ENCODE data around the gene REC8.
"Not testable (repeated sequence)": the region's sequence is repeated elsewhere in the genome, so short reads cannot be mapped to it uniquely, and the experiment has no call there.

Gene REC8

GRCh38 chr14:24211311-24211710 lies 39.4 kb downstream of the REC8 start:
- DNase-seq (ENCODE audit: low read depth): no peak
- H3K4me3 ChIP-seq (ENCODE audit: low read length): no peak overlapping the region
- TF ChIP-seq CTCF (conservative IDR thresholded peaks at IDR 0.05; ENCODE audit: low read length): no peak

GRCh38 chr14:24212924-24213865 lies 41.3 kb downstream of the REC8 start, which contains the start of gene CHMP4A:
CHMP4A (minus strand) TSS chr14:24213488; CDS start chr14:24213439, 49 bp downstream.
- peak; percentile 19; the same call in 1 of the 2 replicates for TF ChIP-seq CTCF (conservative IDR thresholded peaks at IDR 0.05; ENCODE audit: low read length)
- DNase-seq (ENCODE audit: low read depth): peak; percentile 98
- H3K4me3 ChIP-seq (ENCODE audit: low read length): peak within 1 kb of the TSS; percentile 88

DNA sequence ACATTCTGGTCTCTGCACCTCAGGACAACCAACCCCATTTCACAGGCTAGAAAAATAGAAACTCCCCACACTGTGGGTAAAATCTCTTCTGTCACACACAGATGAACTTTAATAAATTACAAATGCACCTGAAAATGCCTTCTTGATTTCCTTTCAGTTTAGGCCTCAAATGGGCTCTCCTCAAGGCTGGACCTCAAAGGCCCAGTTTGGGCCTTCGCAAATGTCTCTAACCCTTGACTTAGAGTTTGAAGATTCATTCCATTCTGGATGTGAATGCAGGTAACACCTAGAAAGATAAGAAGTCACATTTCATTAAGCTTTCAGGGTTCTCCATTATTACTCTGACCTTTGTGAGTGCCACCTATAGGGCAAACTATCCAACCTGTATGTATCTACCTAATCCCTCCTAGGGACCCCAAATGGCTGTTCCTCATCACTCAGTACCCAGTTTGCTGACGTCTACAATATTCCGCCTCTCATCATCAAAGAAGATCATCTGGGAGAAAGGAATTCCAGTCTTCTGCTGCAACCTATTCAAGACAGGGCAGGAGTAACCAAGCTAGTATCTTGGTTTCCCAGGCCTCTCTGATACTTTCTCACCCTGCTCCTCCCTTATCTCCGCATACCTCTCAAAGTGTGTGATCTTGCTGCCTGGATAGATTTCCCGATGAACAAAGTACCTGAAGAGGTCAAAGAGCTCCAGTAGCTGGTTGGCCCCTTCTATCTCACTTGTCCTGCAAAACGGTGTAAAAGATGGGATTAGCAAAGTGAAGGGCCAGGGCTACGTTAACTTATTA lies 42.2 kb downstream of the REC8 start:
- no peak for TF ChIP-seq CTCF (conservative IDR thresholded peaks at IDR 0.05; ENCODE audit: low read length)
- DNase-seq (ENCODE audit: low read depth): no peak
- peak overlapping the region; percentile 88 for H3K4me3 ChIP-seq (ENCODE audit: low read length)

DNA sequence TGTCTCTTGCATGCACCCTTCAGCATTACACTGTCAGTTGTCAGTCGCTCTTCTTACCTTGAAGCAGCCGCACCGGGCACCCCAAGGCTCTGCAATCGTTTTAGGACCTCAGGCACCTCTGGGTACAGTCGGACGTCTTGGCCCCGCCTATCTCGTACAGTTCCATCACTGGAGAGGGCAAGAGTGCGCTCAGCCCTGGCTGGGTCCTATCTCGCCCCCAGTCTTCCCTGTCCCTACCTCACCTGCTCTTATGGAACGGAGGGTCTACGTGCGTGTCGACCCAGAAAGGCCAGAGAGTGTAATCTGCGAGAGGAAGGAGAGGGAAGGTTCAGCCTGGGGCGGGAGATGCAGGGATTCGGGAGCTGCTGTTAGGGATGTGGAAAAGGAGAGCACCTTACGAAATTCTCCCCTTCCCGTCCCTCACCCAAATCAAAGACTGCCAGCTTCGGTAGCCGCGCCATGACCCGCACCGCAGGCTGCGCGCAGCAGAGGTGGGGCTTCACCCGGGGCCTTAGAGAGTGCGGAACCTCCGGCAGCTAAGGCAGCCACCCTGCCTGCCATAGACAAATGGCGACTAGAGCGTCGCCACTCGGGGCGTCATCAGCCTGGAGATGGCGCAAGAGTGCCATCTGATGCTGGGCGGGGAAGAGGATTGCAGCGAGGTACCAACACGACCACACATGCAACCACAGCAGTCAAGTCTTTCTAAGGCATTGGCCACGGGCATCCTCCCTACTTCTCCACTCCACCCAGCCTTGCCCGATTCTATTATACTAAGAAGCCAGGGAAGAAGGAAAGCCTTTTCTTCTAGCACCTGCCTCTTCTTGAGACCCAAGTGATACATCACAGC lies 43.8 kb downstream of the REC8 start, which contains the start of gene MDP1:
Gene MDP1 (minus strand): TSS at position 572 of the 850 bp plus-strand sequence. CDS start 111 bp downstream, at position 461.
- H3K4me3 ChIP-seq (ENCODE audit: low read length): peak within 1 kb of the TSS; percentile 94
- DNase-seq (ENCODE audit: low read depth): peak; percentile 86
- TF ChIP-seq CTCF (conservative IDR thresholded peaks at IDR 0.05; ENCODE audit: low read length): peak; percentile 54

GRCh38 chr14:24216345-24216699 lies 44.4 kb downstream of the REC8 start:
- H3K4me3 ChIP-seq (ENCODE audit: low read length): peak overlapping the region; percentile 94

GRCh38 chr14:24216876-24217275 lies 45.0 kb downstream of the REC8 start:
- H3K4me3 ChIP-seq (ENCODE audit: low read length); DNase-seq (ENCODE audit: low read depth): not testable (repeated sequence)

More at GRCh38 chr14:24216345-24216699, 44.4 kb downstream of the REC8 start:
- no peak for DNase-seq (ENCODE audit: low read depth)
- no peak for TF ChIP-seq CTCF (conservative IDR thresholded peaks at IDR 0.05; ENCODE audit: low read length)

All from AG10803 (cell line).